Measurements from ENCODE around the gene ZNF226. TPM values are rescaled to one million over a fixed set of nuclear protein-coding genes. Genes with fewer than 3 reads are reported as not detected.
"Not testable (repeated sequence)": the region's sequence is repeated elsewhere in the genome, so short reads cannot be mapped to it uniquely, and the experiment has no call there.

The ZNF226 gene
- 9.1 and 12.1 TPM in 2 replicates for total RNA-seq

DNA sequence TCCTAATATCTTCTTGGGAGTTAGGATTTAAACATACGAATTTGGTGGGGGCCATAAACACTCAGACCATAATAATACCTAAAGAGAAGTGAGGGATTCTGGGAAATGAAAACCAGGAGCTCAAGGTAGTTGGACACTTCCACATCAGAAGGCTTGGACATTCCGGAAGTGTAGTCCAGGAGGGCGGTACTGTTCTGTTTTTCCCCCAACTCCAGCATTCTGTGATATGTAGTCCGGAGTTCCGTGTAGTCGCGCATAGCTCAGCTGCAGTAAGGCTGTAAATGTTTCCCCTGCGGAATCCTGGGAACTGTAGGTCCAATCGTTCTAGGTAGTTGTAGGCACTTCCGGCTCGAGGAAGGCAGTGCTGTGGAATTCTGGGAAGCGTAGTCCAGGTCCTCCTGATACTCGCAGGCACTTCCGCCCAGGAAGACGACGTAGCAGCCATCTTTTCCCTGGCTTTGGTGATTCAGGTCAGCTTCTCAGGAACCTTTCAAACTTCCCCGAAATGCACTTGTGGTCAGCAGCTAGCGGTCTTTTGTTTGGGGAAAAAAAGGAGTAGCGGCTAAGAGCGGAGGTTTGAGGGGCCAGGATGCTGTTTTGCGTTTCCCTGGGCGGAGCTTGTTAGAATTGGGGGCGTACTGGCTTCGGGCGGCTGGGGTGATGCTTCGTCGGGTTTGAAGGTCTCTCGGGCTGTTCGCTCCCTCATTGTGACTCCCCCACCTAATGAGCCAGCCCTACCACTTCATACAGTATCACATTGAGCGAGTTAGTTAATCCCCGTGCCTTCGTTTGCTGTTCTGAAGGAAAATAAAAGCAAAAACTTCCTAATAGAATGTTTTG is at the start of gene ZNF226:
ZNF226 (plus strand) TSS at position 428 of the 840 bp plus-strand sequence. CDS start 4,981 bp downstream, outside the sequence.
- DNase-seq (ENCODE audit: low read depth in 2 of 2) = peak; percentile 99

GRCh38 chr19:44121162-44121561 is 43.7 kb upstream of the ZNF226 start:
- not testable (repeated sequence) for DNase-seq (ENCODE audit: low read depth in 2 of 2)

GRCh38 chr19:44131955-44132354 is 32.9 kb upstream of the ZNF226 start:
- no peak for DNase-seq (ENCODE audit: low read depth in 2 of 2)

DNA sequence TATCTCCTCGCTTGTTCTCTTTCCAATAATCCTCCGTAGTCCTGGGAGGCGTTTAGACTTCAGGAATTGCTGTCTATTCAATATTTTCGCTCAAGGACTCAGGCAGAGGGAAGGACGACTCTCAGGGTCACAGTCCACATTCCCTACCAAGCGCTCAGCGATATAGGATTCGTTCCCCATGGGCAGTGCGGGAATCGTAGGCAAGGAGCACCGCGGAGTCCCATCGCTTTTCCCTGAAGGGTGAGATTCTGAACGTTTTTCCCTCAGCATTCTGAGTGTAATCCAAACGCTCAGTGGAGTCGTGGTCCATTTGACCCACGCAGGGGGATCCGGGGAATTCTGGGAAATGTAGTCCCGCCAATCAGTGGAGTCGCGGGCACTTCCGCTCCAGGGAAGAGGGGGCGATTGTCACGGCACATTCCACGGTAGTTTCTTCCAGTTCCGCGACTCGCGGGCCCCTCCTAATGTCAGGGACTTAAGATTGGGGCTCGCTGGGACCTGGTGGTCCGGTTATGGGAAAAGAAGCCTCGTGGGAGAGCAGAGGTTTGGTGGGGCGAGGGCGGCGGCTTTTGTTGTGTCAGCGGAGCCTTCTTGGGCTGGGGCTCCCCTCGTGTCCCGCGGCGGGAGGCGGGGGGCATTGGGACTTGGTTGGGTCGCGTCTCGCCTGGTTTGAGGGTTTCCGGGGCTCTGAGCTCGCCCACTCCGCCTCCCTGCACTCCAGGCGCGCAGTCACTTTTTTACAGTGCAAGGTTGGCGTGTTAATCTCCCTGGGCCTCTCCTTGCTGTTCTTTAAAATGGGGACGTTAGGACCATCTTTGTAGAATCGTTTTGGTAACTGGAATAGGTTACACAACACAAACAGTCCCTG is 23.5 kb upstream of the ZNF226 start, which contains the start of gene ZNF234:
ZNF234 (plus strand) TSS at position 364 of the 868 bp plus-strand sequence. CDS start 3,079 bp downstream, outside the sequence.
- peak; percentile 59 to 82 for DNase-seq (ENCODE audit: low read depth in 2 of 2)

DNA sequence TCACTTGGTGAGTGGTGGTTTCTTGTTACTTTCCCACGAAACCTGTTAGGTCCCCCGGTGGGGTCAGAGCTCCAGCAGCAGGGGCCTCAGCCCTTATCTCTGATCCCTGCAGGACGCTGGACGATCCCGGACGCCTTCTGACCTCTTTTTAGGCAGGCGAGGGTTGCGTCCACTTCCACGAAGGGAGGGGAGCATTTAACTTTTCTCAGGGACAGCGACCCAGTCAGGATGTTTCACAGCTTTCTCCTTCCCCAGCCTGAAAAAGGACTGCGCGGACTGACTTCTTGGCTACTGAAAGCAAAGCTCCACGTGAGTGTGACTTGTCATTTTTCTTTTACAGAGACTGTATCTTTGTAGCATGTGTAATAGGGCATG is 22.9 kb upstream of the ZNF226 start:
- DNase-seq (ENCODE audit: low read depth in 2 of 2) = peak in 1 of 2 donors; percentile 38

DNA sequence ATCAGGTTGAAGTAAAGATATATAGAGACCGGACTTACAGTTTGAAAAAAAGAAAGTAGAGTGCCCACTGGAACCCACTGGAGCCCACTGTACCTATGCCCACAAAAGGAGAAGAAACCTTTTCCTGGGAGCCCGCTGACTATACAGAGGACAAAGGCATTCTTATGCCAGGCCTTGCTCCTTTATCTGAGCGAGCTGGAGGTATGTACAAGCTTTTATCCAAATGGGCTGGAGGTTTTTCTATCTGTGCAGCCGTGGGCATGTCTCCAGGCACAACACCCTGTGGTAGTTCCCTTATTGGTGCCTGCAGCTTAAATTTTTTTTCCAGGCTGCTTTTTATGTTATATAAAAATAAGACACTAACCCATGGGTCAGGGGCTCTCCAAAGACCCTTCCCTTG is 15.1 kb upstream of the ZNF226 start:
- no peak for DNase-seq (ENCODE audit: low read depth in 2 of 2)

GRCh38 chr19:44151491-44151890 is 13.4 kb upstream of the ZNF226 start:
- DNase-seq (ENCODE audit: low read depth in 2 of 2) = no peak

DNA sequence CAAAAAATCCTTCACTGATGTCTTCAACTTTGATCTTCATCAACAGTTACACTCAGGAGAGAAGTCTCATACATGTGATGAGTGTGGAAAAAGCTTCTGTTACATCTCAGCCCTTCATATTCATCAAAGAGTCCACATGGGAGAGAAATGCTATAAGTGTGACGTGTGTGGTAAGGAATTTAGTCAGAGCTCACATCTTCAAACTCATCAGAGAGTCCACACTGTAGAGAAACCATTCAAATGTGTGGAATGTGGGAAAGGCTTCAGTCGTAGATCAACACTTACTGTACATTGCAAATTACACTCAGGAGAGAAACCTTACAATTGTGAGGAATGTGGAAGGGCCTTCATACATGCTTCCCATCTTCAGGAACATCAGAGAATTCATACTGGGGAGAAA is 8.4 kb upstream of the ZNF226 start:
- DNase-seq (ENCODE audit: low read depth in 2 of 2) = no peak

DNA sequence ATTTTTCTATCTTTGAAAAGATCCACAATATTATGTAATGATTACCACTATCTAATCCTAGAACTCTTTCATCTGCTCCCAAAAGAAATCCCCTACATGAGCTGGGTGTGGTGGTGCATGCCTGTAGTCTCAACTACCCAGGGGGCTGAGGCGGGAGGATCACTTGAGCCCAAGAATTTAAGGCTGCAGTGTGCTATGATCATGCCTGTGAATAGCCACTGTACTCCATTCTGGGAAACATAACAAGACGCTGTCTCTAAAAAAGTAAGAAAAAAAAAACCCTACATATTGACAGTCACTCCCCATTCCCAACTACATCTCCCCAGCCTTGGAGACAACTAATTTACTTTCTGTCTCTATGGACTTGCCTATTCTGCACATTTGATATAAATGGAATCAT is 1.1 kb upstream of the ZNF226 start:
- DNase-seq (ENCODE audit: low read depth in 2 of 2) = no peak

- no peak for DNase-seq (ENCODE audit: low read depth in 2 of 2)
Measured at GRCh38 chr19:44164327-44164672, 600 bp upstream of the ZNF226 start.

DNA sequence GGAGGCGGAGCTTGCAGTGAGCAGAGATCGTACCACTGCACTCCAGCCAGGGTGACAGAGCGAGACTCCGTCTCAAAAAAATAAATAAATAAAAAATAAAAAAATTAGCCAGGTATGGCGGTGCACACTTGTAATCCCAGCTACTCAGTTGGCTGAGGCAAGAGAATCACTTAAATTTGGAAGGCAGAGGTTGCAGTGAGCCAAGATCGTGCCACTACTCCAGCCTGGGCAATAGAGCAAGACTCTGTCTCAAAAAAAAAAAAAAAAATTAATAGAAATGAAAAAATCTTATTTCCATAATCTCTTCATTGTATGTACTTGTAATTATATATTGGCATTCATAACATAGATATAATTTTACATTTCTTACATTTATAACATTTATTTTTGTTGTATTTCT is 5.8 kb downstream of the ZNF226 start:
- DNase-seq (ENCODE audit: low read depth in 2 of 2) = not testable (repeated sequence)

DNA sequence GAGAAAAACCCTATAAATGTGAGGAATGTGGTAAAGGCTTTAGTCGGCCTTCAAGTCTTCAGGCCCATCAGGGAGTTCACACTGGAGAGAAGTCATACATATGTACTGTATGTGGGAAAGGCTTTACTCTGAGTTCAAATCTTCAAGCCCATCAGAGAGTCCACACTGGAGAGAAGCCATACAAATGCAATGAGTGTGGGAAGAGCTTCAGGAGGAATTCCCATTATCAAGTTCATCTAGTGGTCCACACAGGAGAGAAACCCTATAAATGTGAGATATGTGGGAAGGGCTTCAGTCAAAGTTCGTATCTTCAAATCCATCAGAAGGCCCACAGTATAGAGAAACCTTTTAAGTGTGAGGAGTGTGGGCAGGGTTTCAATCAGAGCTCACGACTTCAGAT is 11.7 kb downstream of the ZNF226 start:
- no peak for DNase-seq (ENCODE audit: low read depth in 2 of 2)

DNA sequence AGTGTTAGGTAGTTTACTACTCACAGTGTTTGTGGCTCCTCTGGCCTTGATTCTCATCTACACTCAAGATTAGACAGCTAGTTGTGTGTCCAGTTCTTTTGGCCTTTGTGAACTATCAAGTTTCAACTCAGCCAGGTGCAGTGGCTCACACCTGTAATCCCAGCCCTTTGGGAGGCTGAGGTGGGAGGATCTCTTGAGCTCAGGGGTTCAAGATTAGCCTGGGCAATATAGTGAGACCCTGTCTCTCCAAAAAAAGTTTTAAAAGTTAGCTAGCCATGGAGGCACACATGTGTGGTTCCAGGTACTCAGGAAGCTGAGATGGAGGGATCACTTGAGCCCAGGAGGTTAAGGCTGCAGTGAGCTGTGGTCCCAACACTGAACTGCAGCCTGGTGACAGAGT is 16.1 kb downstream of the ZNF226 start:
- DNase-seq (ENCODE audit: low read depth in 2 of 2) = no peak

GRCh38 chr19:44182145-44182544 is 17.2 kb downstream of the ZNF226 start:
- DNase-seq (ENCODE audit: low read depth in 2 of 2) = no peak

GRCh38 chr19:44190020-44190419 is 25.1 kb downstream of the ZNF226 start:
- no peak for DNase-seq (ENCODE audit: low read depth in 2 of 2)

DNA sequence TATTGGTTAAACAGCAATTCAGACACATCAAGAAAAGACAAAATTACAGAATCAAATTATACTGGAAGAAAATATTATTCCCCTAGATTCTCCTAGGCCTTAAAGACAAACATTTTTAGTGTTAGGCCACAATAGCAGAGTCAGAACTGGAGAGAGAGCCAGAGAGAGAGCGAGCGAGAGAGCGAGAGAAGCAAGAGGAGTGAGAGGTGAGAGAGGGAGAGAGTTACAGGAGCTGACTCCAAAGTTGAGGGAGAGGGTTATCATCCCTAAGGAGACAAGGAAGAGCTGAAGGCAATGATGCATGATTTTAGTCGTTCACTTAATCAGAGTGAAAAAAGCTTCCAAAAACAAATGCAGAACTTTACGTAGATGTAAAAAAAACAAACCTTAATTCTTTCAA is 27.2 kb downstream of the ZNF226 start:
- DNase-seq (ENCODE audit: low read depth in 2 of 2) = no peak

- no peak for DNase-seq (ENCODE audit: low read depth in 2 of 2)
Measured at GRCh38 chr19:44196772-44197171, 31.9 kb downstream of the ZNF226 start.

- DNase-seq (ENCODE audit: low read depth in 2 of 2) = no peak
Measured at GRCh38 chr19:44202470-44202869, 37.6 kb downstream of the ZNF226 start.

- no peak for DNase-seq (ENCODE audit: low read depth in 2 of 2)
Measured at GRCh38 chr19:44202974-44203373, 38.1 kb downstream of the ZNF226 start.

- DNase-seq (ENCODE audit: low read depth in 2 of 2) = not testable (repeated sequence)
Measured at GRCh38 chr19:44203877-44204276, 39.0 kb downstream of the ZNF226 start.

- DNase-seq (ENCODE audit: low read depth in 2 of 2) = no peak
Measured at GRCh38 chr19:44204772-44205171, 39.9 kb downstream of the ZNF226 start.

GRCh38 chr19:44207126-44207803 is 42.4 kb downstream of the ZNF226 start:
- peak; percentile 82 to 94 for DNase-seq (ENCODE audit: low read depth in 2 of 2)
